ENCODE results near the gene CREB3L2. TPM values are rescaled to one million over a fixed set of nuclear protein-coding genes. Genes with fewer than 3 reads are reported as not detected.

CREB3L2 gene
- total and polyA plus RNA-seq, 10 of the 15 experiments (the other 5 are each of a cell fraction or from before 2014, with no cell fraction given): 6.4 to 67.1 (median 26.2) TPM

DNA sequence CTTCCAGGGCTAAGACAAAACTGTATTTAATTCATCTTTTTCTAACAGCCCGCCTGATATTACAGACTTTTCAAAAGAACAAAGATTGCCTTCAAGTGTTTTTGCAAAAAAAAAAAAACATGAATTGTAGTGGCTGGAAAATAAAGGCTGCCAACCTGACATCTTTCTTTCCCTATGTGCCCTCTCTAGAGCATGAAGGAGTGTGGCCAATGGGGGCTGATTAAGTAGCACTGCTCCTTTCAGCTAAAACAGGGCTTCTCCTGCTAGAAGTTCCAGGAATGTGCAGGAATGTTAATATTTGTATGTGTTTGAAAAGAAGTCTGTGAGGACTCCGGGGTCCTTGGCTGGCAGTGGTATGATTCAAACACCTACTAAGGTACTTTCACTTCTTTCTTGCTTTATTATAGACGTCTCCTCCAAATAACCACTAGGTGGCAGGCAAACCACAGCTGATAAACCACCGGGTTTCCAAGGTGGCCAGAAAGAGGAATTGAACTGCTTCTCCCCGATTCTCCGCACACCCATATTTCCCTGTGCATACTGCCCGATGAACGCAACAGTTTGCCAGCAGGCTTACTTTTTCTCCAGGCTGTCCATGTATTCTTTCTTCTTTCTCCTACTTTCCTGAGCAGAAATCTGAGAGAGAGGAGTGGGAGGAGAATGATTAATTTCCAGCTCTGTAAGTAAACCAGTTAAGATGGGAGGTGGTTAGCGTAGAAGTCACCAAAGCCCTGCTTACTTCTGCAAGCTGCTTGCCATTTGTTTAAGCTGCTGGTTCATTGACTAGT is 98.3 kb downstream of the CREB3L2 start (continued):
- TF ChIP-seq E2F4 (IDR thresholded peaks at IDR 0.05; ENCODE audit: low read depth, low read length): no peak
- TF ChIP-seq CHD4 (IDR thresholded peaks at IDR 0.05): no peak
- no peak for TF ChIP-seq KAT2A (conservative IDR thresholded peaks at IDR 0.05; ENCODE audit: control insufficient read depth, low read depth, low read length)
- TF ChIP-seq DPF2 (IDR thresholded peaks at IDR 0.05): 0 out of 2 replicates have a peak, but pooled peaks have one; percentile 45
- peak; percentile 78 for TF ChIP-seq RUNX3 (IDR thresholded peaks at IDR 0.05; ENCODE audit: low read length)
- TF ChIP-seq ZBTB4 (CRISPR knock-in tag; IDR thresholded peaks at IDR 0.05): no peak
- TF ChIP-seq STAT1 (conservative IDR thresholded peaks at IDR 0.05): no peak
- TF ChIP-seq, protein P1, sequence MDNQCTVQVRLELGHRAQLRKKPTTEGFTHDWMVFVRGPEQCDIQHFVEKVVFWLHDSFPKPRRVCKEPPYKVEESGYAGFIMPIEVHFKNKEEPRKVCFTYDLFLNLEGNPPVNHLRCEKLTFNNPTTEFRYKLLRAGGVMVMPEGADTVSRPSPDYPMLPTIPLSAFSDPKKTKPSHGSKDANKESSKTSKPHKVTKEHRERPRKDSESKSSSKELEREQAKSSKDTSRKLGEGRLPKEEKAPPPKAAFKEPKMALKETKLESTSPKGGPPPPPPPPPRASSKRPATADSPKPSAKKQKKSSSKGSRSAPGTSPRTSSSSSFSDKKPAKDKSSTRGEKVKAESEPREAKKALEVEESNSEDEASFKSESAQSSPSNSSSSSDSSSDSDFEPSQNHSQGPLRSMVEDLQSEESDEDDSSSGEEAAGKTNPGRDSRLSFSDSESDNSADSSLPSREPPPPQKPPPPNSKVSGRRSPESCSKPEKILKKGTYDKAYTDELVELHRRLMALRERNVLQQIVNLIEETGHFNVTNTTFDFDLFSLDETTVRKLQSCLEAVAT (IDR thresholded peaks at IDR 0.05): peak; percentile 46; the same call in 1 of the 2 replicates
- TF ChIP-seq TCF7 (IDR thresholded peaks at IDR 0.05; ENCODE audit: borderline replicate concordance): 0 out of 2 replicates have a peak, but pooled peaks have one; percentile 17
- no peak for TF ChIP-seq HCFC1 (IDR thresholded peaks at IDR 0.05; ENCODE audit: low read length)
- TF ChIP-seq NFYA (IDR thresholded peaks at IDR 0.05; ENCODE audit: borderline replicate concordance, low read depth, low read length): no peak
- TF ChIP-seq EGR1 (IDR thresholded peaks at IDR 0.05; ENCODE audit: borderline replicate concordance in 1 of 2, low read depth in 2 of 2, low read length in 2 of 2): no peak
- no peak for TF ChIP-seq RB1 (IDR thresholded peaks at IDR 0.05; ENCODE audit: borderline replicate concordance)
- peak; percentile 53; the same call in 1 of the 2 replicates for TF ChIP-seq IRF4 (IDR thresholded peaks at IDR 0.05; ENCODE audit: low read depth, low read length)
- no peak for TF ChIP-seq REST (IDR thresholded peaks at IDR 0.05; ENCODE audit: low read depth, low read length)
- TF ChIP-seq, protein P2, sequence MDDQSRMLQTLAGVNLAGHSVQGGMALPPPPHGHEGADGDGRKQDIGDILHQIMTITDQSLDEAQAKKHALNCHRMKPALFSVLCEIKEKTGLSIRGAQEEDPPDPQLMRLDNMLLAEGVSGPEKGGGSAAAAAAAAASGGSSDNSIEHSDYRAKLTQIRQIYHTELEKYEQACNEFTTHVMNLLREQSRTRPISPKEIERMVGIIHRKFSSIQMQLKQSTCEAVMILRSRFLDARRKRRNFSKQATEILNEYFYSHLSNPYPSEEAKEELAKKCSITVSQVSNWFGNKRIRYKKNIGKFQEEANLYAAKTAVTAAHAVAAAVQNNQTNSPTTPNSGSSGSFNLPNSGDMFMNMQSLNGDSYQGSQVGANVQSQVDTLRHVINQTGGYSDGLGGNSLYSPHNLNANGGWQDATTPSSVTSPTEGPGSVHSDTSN (IDR thresholded peaks at IDR 0.05; ENCODE audit: insufficient replicate concordance, low read depth, low read length): no peak
- no peak for TF ChIP-seq IRF5 (IDR thresholded peaks at IDR 0.05; ENCODE audit: borderline replicate concordance)
- no peak for TF ChIP-seq POLR2A (IDR thresholded peaks at IDR 0.05; ENCODE audit: low read depth, low read length)

Data from GM12878 (cell line).